Measurements from ENCODE around the gene TMEM151B.

DNA sequence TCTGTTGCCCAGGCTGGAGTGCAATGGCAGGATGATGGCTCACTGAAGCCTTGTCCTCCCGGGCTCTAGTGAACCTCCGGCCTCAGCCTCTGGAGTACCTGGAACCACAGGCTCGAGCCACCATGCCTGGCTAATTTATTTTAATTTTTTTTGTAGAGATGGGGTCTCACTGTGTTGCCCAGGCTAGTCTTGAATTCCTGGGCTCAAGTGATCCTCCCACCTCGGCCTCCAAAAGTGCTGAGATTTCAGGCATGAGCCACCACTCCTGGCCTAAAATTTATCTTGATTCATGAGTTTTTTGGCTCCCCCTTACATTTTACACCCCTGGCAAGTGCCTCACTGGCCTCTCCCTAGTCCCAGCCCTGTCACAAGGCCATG, 49.3 kb upstream of the TMEM151B start:
- TF ChIP-seq, protein P1, sequence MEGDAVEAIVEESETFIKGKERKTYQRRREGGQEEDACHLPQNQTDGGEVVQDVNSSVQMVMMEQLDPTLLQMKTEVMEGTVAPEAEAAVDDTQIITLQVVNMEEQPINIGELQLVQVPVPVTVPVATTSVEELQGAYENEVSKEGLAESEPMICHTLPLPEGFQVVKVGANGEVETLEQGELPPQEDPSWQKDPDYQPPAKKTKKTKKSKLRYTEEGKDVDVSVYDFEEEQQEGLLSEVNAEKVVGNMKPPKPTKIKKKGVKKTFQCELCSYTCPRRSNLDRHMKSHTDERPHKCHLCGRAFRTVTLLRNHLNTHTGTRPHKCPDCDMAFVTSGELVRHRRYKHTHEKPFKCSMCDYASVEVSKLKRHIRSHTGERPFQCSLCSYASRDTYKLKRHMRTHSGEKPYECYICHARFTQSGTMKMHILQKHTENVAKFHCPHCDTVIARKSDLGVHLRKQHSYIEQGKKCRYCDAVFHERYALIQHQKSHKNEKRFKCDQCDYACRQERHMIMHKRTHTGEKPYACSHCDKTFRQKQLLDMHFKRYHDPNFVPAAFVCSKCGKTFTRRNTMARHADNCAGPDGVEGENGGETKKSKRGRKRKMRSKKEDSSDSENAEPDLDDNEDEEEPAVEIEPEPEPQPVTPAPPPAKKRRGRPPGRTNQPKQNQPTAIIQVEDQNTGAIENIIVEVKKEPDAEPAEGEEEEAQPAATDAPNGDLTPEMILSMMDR (IDR thresholded peaks at IDR 0.05) = no peak
- TF ChIP-seq EZH2 (IDR thresholded peaks at IDR 0.05; ENCODE audit: borderline replicate concordance, insufficient read depth, low read depth, low read length, poor library complexity, severe bottlenecking) = no peak
